Activated CD4-positive, alpha-beta T cell treated with anti-CD3 and anti-CD28 coated beads for 36 hours (primary cell): Measurements from ENCODE around the gene ADGRG1. TPM values are rescaled to one million over a fixed set of nuclear protein-coding genes. Genes with fewer than 3 reads are reported as not detected.
A peak's percentile ranks its signal among the peaks of the same experiment; 100 is the strongest.

Experiments
- ATAC-seq: fragments of 200-7000 bp; cut with Tn5 transposase; one replicate; pipeline ENCODE4 v1.10.0; 2021; ENCODE audit warnings: mild to moderate bottlenecking, moderate library complexity
- CTCF ChIA-PET: fragments of 350-600 bp; sonication (Branson Sonifier 250); formaldehyde crosslinking; loops from one replicate; lab custom pipeline; 2021; ENCODE audit warnings: antibody characterized with exemption; lab: Charles Lee
- POLR2A ChIA-PET: fragments of 350-600 bp; sonication (Branson Sonifier 250); formaldehyde crosslinking; loops from one replicate; lab custom pipeline; 2021; ENCODE audit warnings: antibody characterized with exemption, inconsistent platforms; lab: Charles Lee
- DNase-seq: peaks from one replicate; pipeline ENCODE4 v3.0.0-alpha.2; 2020
- H3K27ac Mint-ChIP-seq: one replicate; pipeline ENCODE4 v1.8.0; 2021; ENCODE audit warnings: mixed read lengths
- H3K27me3 Mint-ChIP-seq: one replicate; pipeline ENCODE4 v1.8.0; 2021; ENCODE audit warnings: mixed read lengths
- H3K36me3 Mint-ChIP-seq: one replicate; pipeline ENCODE4 v1.8.0; 2021; ENCODE audit warnings: low read depth, mixed read lengths
- H3K4me1 Mint-ChIP-seq: one replicate; pipeline ENCODE4 v1.8.0; 2021; ENCODE audit warnings: mixed read lengths
- H3K4me3 Mint-ChIP-seq: one replicate; pipeline ENCODE4 v1.8.0; 2021; ENCODE audit warnings: mild to moderate bottlenecking, moderate library complexity, mixed read lengths
- H3K9me3 Mint-ChIP-seq: one replicate; pipeline ENCODE4 v1.8.0; 2021; ENCODE audit warnings: low read depth, mixed read lengths
- intact Hi-C, 2 experiments: fragments of 100-400 bp; cut with DNase I in 1 of 2; cut with micrococcal nuclease in 1 of 2; formaldehyde crosslinking; loops; one replicate each; pipeline versions ENCODE4 v1.14.2 to v1.15.1; 2022 to 2024; cut with DNase I, micrococcal nuclease
- total RNA-seq, 2 experiments: library from RNA; stranded (reverse); gene quantifications; one replicate each; pipeline ENCODE4 v1.2.3, GENCODE V29; 2021

ADGRG1 gene
- total RNA-seq: 1 to 10 TPM; 6.3 to 6.8 TPM

DNA sequence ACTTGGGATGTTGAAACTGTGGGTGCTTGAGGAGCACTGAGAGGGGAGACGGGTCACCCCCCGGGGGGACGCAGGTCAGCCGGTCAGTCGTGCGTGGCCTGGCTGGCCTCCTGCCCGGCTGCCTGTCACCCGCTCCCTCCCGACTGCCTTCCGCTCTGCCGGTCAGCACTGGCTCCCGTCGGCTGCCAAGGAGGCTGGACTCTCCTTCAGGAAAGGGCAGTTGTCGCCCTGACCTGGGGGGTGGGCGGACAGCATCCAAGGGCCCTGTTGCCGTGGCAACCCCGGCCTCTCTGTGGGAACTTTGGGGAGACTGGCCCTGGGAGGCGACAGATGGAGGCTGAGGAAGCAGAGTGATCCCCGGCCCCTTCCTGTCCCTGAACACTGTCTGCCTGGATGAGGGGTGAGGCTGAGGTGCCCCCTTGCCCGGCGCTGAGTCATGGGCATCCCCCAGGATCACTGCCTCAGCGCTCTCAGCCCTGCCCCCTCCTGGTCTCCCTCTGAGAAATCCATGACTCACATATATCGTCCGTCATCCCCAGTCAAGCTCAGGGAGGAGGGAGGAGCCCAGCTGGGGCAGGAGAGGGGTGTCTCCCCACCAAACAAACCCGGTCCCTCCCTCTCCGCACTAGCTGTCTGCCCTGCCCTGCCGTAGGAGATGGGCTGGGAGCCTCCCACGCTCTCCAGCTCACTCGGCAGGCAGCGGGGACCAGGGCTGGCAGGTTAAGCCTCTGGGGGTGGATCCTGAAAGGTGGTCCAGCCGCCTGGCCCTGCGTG is at the start of gene ADGRG1:
TSS of gene ADGRG1 (plus strand) at position 623 of the 774 bp plus-strand sequence. CDS start 21,658 bp downstream, outside the sequence.
- POLR2A ChIA-PET: interaction anchor here (1.1 kb wide), 1 partner anchor 19 kb away, joined by 9 read pairs; no protein-coding TSS in a partner anchor
- Mint-ChIP-seq H3K36me3 (no peaks in the 10 kb centered on the region), H3K27me3 (peaks cover 17% of the 10 kb centered on the region), H3K9me3 (no peaks in the 10 kb centered on the region), H3K4me1 (peaks cover 13% of the 10 kb centered on the region), H3K4me3 (peak within 1 kb of the TSS; percentile 18), H3K27ac (no peak within 1 kb of the TSS)
- CTCF ChIA-PET: interaction anchor here (1.1 kb wide), 2 partner anchors 10 to 31 kb away, joined by 3 to 4 read pairs; no protein-coding TSS in a partner anchor
- DNase-seq (peak; percentile 85), ATAC-seq (peak; percentile 97)
- intact Hi-C loops: loop anchor here in 1 of 2 experiments (1.0 kb wide), 1 partner anchor 19 kb away; no protein-coding TSS in a partner anchor

DNA sequence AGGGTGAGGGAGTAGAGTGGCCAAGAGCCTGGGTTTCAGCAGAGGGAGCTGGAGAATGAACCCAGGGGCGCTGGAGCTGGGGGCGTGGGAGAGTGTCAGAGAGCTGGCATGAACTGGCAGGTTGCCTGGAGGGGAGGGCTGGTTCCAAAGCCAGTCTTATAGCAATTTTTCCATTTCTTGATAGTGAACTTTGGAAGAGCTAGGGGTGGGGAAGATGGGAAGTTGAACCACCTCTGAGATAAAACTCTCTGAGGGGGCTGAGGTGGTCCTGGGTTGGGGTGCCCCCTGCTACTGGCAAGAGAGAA is 49.1 kb upstream of the ADGRG1 start:
- ATAC-seq (no peak), DNase-seq (no peak)
- H3K27me3 Mint-ChIP-seq: peaks cover 8% of the 10 kb centered on the region
- CTCF ChIA-PET: interaction anchor here (0.7 to 6.1 kb wide), 6 partner anchors 11 to 121 kb away, joined by 3 to 121 read pairs (median 4); no protein-coding TSS in a partner anchor
- H3K4me3 Mint-ChIP-seq: no peak overlapping the region
- intact Hi-C loops: loop anchor here in 1 of 2 experiments (5.0 kb wide), 4 partner anchors 143 to 418 kb away; partner anchors contain the start of gene KATNB1
- peak overlapping the region; percentile 35 for H3K27ac Mint-ChIP-seq
- no peaks in the 10 kb centered on the region for H3K9me3 Mint-ChIP-seq
- POLR2A ChIA-PET: interaction anchor here (0.6 kb wide), 1 partner anchor 10 kb away, joined by 5 read pairs; no protein-coding TSS in a partner anchor
- H3K4me1 Mint-ChIP-seq: peaks cover 27% of the 10 kb centered on the region
- H3K36me3 Mint-ChIP-seq: no peaks in the 10 kb centered on the region

GRCh38 chr16:57585051-57585687 is 43.3 kb upstream of the ADGRG1 start:
- DNase-seq (no peak), ATAC-seq (peak; percentile 58)
- Mint-ChIP-seq H3K4me3 (no peak overlapping the region), H3K36me3 (no peaks in the 10 kb centered on the region), H3K27ac (peak overlapping the region; percentile 37), H3K9me3 (no peaks in the 10 kb centered on the region), H3K4me1 (peaks cover 8% of the 10 kb centered on the region), H3K27me3 (peaks cover 6% of the 10 kb centered on the region)
- ChIA-PET CTCF (interaction anchor here (2.0 to 2.9 kb wide), 2 partner anchors 9 to 24 kb away, joined by 6 to 14 read pairs; no protein-coding TSS in a partner anchor), POLR2A (interaction anchor here (0.6 kb wide), 1 partner anchor 44 kb away, joined by 3 read pairs; no protein-coding TSS in a partner anchor)
- intact Hi-C loops: no loop called here

GRCh38 chr16:57588831-57589230 is 39.6 kb upstream of the ADGRG1 start:
- Mint-ChIP-seq H3K4me1 (peaks cover 40% of the 10 kb centered on the region), H3K4me3 (no peak overlapping the region), H3K9me3 (no peaks in the 10 kb centered on the region), H3K27me3 (peaks cover 3% of the 10 kb centered on the region), H3K27ac (no peak overlapping the region), H3K36me3 (no peaks in the 10 kb centered on the region)
- no peak for DNase-seq
- intact Hi-C loops: no loop called here
- no peak for ATAC-seq
- ChIA-PET CTCF (interaction anchor here (0.6 to 6.7 kb wide), 3 partner anchors 59 to 803 kb away, joined by 3 to 57 read pairs (median 3); no protein-coding TSS in a partner anchor), POLR2A (interaction anchor here (0.6 kb wide), 1 partner anchor 9 kb away, joined by 5 read pairs; no protein-coding TSS in a partner anchor)

DNA sequence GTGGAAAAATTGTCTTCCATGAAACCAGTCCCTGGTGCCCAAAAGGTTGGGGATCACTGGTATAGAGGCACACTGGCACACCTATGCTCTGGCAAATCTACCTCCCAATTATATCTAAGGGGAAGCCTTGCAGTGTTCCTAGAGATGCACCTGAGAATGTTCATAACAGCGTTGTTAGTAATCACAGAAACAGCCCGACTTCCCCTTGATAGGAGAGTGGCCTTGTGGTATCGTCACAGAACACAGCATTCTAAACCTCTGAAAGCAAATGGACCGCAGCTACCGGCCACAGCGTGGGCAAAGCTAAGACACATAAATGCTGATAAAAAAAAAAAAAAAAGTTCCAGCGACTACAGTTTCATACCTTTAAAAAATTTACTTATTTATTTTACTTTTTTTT is 39.1 kb upstream of the ADGRG1 start:
- peaks cover 40% of the 10 kb centered on the region for H3K4me1 Mint-ChIP-seq
- POLR2A ChIA-PET: interaction anchor here (0.6 kb wide), 2 partner anchors 10 to 59 kb away, joined by 3 to 5 read pairs; no protein-coding TSS in a partner anchor
- ATAC-seq: no peak

GRCh38 chr16:57590654-57591085 is 37.8 kb upstream of the ADGRG1 start:
- DNase-seq: no peak
- ATAC-seq: peak; percentile 21
- Mint-ChIP-seq H3K36me3 (peaks cover 2% of the 10 kb centered on the region), H3K27me3 (no peaks in the 10 kb centered on the region), H3K9me3 (peaks cover 4% of the 10 kb centered on the region), H3K27ac (peak overlapping the region; percentile 92), H3K4me3 (peak overlapping the region; percentile 60), H3K4me1 (peaks cover 32% of the 10 kb centered on the region)
- ChIA-PET CTCF (interaction anchor here (0.6 to 6.7 kb wide), 19 partner anchors 8 to 195 kb away, joined by 3 to 57 read pairs (median 5); partner anchors contain the start of genes ADGRG5 and KATNB1), POLR2A (interaction anchor here (0.5 to 1.0 kb wide), 4 partner anchors 12 to 864 kb away, joined by 3 to 5 read pairs (median 4); no protein-coding TSS in a partner anchor)
- intact Hi-C loops: loop anchor here (1.0 to 5.0 kb wide), 9 partner anchors 12 to 412 kb away; partner anchors contain the start of genes KATNB1 (in 2 of the 2), USB1 (in 1 of the 2) and ZNF319 (in 1 of the 2)

More for the DNA sequence above, 39.1 kb upstream of the ADGRG1 start:
- no peak for DNase-seq
- intact Hi-C loops: no loop called here
- Mint-ChIP-seq H3K9me3 (no peaks in the 10 kb centered on the region), H3K27me3 (no peaks in the 10 kb centered on the region), H3K36me3 (no peaks in the 10 kb centered on the region), H3K27ac (no peak overlapping the region), H3K4me3 (no peak overlapping the region)
- CTCF ChIA-PET: interaction anchor here (0.6 to 6.7 kb wide), 5 partner anchors 11 to 803 kb away, joined by 3 to 57 read pairs (median 19); no protein-coding TSS in a partner anchor

DNA sequence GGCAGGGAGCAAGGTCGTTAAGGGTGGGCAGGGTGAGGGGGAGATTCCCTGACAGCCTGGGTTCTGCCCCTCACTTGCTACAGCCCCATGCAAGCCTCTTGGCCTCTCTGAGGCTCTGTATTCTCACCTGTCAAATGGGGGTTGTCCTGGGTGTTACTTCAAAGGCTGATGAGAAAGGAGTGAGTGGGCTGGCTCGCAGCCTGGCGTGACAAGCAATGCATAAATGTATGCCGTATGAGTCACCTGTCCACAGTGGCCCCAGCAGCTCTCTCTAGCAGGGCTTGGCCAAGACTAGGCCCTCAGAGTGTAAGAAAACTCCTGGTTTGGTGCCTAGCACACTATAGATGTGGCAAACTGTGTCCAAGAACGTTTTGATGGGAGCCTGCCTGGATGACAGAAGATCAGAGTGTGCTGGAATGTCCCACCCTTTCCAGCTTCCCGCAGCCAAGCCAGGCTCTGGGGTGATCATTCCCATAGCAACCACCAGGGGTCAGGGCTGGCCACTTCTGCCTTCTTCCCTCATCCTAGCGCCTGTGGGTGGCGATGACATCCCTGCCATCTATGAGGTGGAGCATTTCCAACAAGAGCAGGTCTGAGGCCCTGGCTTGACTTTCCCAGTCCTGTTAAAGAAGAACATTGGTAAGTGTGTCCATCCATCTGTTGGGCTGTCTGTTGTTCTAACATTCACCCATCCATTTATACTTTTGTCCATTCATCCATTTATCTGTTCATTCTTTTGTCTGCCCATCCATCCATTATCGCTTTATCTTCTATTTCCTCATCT is 37.2 kb upstream of the ADGRG1 start:
- DNase-seq: peak; percentile 87
- no peaks in the 10 kb centered on the region for H3K27me3 Mint-ChIP-seq
- peak overlapping the region; percentile 60 for H3K4me3 Mint-ChIP-seq
- H3K36me3 Mint-ChIP-seq: peaks cover 4% of the 10 kb centered on the region
- peaks cover 32% of the 10 kb centered on the region for H3K4me1 Mint-ChIP-seq
- peaks cover 6% of the 10 kb centered on the region for H3K9me3 Mint-ChIP-seq
- peak; percentile 90 for ATAC-seq
- CTCF ChIA-PET: interaction anchor here (0.6 to 6.7 kb wide), 19 partner anchors 8 to 195 kb away, joined by 3 to 57 read pairs (median 5); partner anchors contain the start of genes ADGRG5 and KATNB1
- intact Hi-C loops: loop anchor here (1.0 to 5.0 kb wide), 9 partner anchors 11 to 411 kb away; partner anchors contain the start of genes KATNB1 (in 2 of the 2), USB1 (in 1 of the 2) and ZNF319 (in 1 of the 2)
- POLR2A ChIA-PET: interaction anchor here (0.8 to 1.0 kb wide), 3 partner anchors 11 to 20 kb away, joined by 4 to 5 read pairs (median 5); no protein-coding TSS in a partner anchor
- peak overlapping the region; percentile 92 for H3K27ac Mint-ChIP-seq

GRCh38 chr16:57591870-57592485 is 36.5 kb upstream of the ADGRG1 start:
- POLR2A ChIA-PET: no interaction called here
- no peak for DNase-seq
- no peak for ATAC-seq
- Mint-ChIP-seq H3K27ac (peak overlapping the region; percentile 92), H3K27me3 (no peaks in the 10 kb centered on the region), H3K4me3 (peak overlapping the region; percentile 60), H3K9me3 (peaks cover 6% of the 10 kb centered on the region), H3K4me1 (peaks cover 32% of the 10 kb centered on the region), H3K36me3 (peaks cover 4% of the 10 kb centered on the region)
- CTCF ChIA-PET: interaction anchor here (0.7 to 6.7 kb wide), 14 partner anchors 9 to 152 kb away, joined by 3 to 57 read pairs (median 11); no protein-coding TSS in a partner anchor
- intact Hi-C loops: loop anchor here (1.0 to 5.0 kb wide), 9 partner anchors 10 to 410 kb away; partner anchors contain the start of genes KATNB1 (in 2 of the 2), USB1 (in 1 of the 2) and ZNF319 (in 1 of the 2)

DNA sequence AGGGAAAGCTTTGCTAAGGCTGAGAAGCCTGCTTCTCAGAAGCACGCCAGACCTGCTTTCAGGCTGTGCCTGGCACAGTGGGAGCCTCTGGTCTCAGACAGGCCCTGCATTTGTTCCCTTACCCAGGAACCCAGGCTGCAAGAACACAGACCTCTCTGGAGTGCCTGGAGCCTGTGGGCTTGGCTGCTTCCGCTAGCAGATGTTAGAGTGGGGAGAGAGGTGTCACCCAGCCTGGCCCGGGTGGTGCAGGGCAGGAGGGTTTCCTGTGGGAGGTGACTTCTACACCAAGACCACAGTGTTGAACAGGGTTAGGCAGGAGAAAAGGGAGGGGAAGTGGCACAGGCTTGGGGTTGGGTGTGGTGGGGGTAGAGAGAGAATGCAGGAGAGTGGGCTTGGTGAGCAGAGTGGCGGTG is 35.8 kb upstream of the ADGRG1 start:
- intact Hi-C loops: loop anchor here (5.0 kb wide), 2 partner anchors 145 to 410 kb away; partner anchors contain the start of genes KATNB1 (in 1 of the 2), USB1 (in 1 of the 2) and ZNF319 (in 1 of the 2)
- Mint-ChIP-seq H3K27me3 (no peaks in the 10 kb centered on the region), H3K9me3 (peaks cover 8% of the 10 kb centered on the region), H3K27ac (peak overlapping the region; percentile 92), H3K4me3 (peak overlapping the region; percentile 60), H3K4me1 (peaks cover 32% of the 10 kb centered on the region), H3K36me3 (peaks cover 4% of the 10 kb centered on the region)
- ChIA-PET POLR2A (interaction anchor here (0.7 kb wide), 1 partner anchor 9 kb away, joined by 3 read pairs; no protein-coding TSS in a partner anchor), CTCF (interaction anchor here (0.7 to 6.7 kb wide), 8 partner anchors 9 to 152 kb away, joined by 3 to 57 read pairs (median 8); partner anchors contain the start of gene KATNB1)
- DNase-seq: peak; percentile 79
- ATAC-seq: peak; percentile 68
